Transverse colon (tissue), 4 donors: ENCODE results near the gene KMT2E. TPM values are rescaled to one million over a fixed set of nuclear protein-coding genes. Genes with fewer than 3 reads are reported as not detected.

Experiments
- DNase-seq: peaks from one replicate; pipeline ENCODE4 v3.0.0-alpha.2; 2019
- H3K27ac ChIP-seq, 4 donors: fragments of 200-600 bp; sonication (generic); 2 replicates each; pipeline ENCODE4 v1.5.1; 2016 to 2018; ENCODE audit warnings: inconsistent platforms in 4 of 4
- H3K27me3 ChIP-seq: fragments of 200-600 bp; sonication (generic); 2 replicates; pipeline ENCODE4 v1.5.1; 2017; ENCODE audit warnings: inconsistent platforms
- H3K36me3 ChIP-seq, 4 donors: fragments of 200-600 bp; sonication (generic); 2 replicates each; pipeline ENCODE4 v1.5.1; 2017 to 2019; ENCODE audit warnings: inconsistent platforms in 4 of 4
- H3K4me1 ChIP-seq, 4 donors: fragments of 200-600 bp; sonication (generic); 2 replicates each; pipeline ENCODE4 v1.5.1; 2017 to 2020; ENCODE audit warnings: inconsistent platforms in 4 of 4
- H3K4me3 ChIP-seq, 4 donors: fragments of 200-600 bp; sonication (generic); 1 replicate in 1 of 4; 2 replicates in 3 of 4; pipeline versions ENCODE4 v1.5.1 to v1.6.1; 2017 to 2019; ENCODE audit warnings: inconsistent platforms in 4 of 4
- H3K9me3 ChIP-seq, 2 donors: fragments of 200-600 bp; sonication (generic); 2 replicates each; pipeline ENCODE4 v1.5.1; 2017 to 2019; ENCODE audit warnings: inconsistent platforms in 2 of 2
- EP300 ChIP-seq: sonication (generic); formaldehyde crosslinking; IDR thresholded peaks from one replicate; pipeline ENCODE4 v1.6.1; 2017; ENCODE audit warnings: antibody characterized with exemption, low read depth
- POLR2A ChIP-seq: fragments of 450-650 bp; IDR thresholded peaks from one replicate; pipeline ENCODE4 v1.6.1; 2016; ENCODE audit warnings: antibody characterized with exemption, mild to moderate bottlenecking, moderate library complexity
- POLR2AphosphoS5 ChIP-seq, 3 donors: sonication (generic); formaldehyde crosslinking; IDR thresholded peaks; one replicate each; pipeline ENCODE4 v1.6.1; 2016; ENCODE audit warnings: antibody characterized with exemption in 3 of 3
- WGBS, 2 donors: methylation state at CpG; one replicate each; pipeline ENCODE4 v1.1.5; 2018; ENCODE audit warnings: low coverage in 1 of 2; 5-methylcytosine and 5-hydroxymethylcytosine counted together
- in situ Hi-C, 4 donors: fragments of 200-750 bp; cut with MboI; loops; one replicate each; pipeline versions ENCODE4 v1.15.0 to v1.15.1; 2017; ENCODE audit warnings: low sequenced_read_pairs in 3 of 4, low pct_ligation_motif_present in 1 of 4, low pct_unique_long_range_greater_than_20kb in 1 of 4
- intact Hi-C: fragments of 100-400 bp; cut with DNase I; formaldehyde crosslinking; loops from one replicate; pipeline ENCODE4 v1.15.1; 2023; ENCODE audit warnings: low total_unique reads
- total RNA-seq, 4 donors: library from RNA; depleted of rRNA; stranded (reverse); fragments of >200 nt; gene quantifications; one replicate each; pipeline ENCODE4 v1.1.0, GENCODE V29; 2016
- TF ChIP-seq, protein P1 (sequence below), 5 experiments: fragments of 200-600 bp in 3 of 5; fragments of 450-650 bp in 2 of 5; sonication (generic) in 3 of 5; IDR thresholded peaks; 1 replicate in 2 of 5; 2 replicates in 3 of 5; pipeline ENCODE4 v1.5.1; 2016 to 2017; ENCODE audit warnings: antibody characterized with exemption in 5 of 5, inconsistent platforms in 3 of 5, mild to moderate bottlenecking in 2 of 5, moderate library complexity in 1 of 5

The KMT2E gene
- total RNA-seq, 4 donors from 2014 or later: 86.8 to 362 (median 178) TPM

- no peaks in the 10 kb centered on the region for H3K36me3 ChIP-seq
- H3K9me3 ChIP-seq: no peaks in the 10 kb centered on the region
- intact Hi-C loops (no loop called here), in situ Hi-C loops (no loop called here)
- H3K27ac ChIP-seq: peak overlapping the region in 1 of 4 donors; percentile 8
- 41 to 63% methylated on average over 2 of the region's 2 CpGs for WGBS, 2 donors
- no peak overlapping the region for H3K4me3 ChIP-seq
- H3K4me1 ChIP-seq: peaks cover 21 to 71% (median 41%) of the 10 kb centered on the region in 4 donors
- TF ChIP-seq, protein P1, sequence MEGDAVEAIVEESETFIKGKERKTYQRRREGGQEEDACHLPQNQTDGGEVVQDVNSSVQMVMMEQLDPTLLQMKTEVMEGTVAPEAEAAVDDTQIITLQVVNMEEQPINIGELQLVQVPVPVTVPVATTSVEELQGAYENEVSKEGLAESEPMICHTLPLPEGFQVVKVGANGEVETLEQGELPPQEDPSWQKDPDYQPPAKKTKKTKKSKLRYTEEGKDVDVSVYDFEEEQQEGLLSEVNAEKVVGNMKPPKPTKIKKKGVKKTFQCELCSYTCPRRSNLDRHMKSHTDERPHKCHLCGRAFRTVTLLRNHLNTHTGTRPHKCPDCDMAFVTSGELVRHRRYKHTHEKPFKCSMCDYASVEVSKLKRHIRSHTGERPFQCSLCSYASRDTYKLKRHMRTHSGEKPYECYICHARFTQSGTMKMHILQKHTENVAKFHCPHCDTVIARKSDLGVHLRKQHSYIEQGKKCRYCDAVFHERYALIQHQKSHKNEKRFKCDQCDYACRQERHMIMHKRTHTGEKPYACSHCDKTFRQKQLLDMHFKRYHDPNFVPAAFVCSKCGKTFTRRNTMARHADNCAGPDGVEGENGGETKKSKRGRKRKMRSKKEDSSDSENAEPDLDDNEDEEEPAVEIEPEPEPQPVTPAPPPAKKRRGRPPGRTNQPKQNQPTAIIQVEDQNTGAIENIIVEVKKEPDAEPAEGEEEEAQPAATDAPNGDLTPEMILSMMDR (IDR thresholded peaks at IDR 0.05): no peak
- TF ChIP-seq POLR2AphosphoS5 (IDR thresholded peaks at IDR 0.05): no peak
- no peaks in the 10 kb centered on the region for H3K27me3 ChIP-seq
- no peak for DNase-seq
Observed at GRCh38 chr7:104993217-104993862, 20.7 kb upstream of the KMT2E start.

DNA sequence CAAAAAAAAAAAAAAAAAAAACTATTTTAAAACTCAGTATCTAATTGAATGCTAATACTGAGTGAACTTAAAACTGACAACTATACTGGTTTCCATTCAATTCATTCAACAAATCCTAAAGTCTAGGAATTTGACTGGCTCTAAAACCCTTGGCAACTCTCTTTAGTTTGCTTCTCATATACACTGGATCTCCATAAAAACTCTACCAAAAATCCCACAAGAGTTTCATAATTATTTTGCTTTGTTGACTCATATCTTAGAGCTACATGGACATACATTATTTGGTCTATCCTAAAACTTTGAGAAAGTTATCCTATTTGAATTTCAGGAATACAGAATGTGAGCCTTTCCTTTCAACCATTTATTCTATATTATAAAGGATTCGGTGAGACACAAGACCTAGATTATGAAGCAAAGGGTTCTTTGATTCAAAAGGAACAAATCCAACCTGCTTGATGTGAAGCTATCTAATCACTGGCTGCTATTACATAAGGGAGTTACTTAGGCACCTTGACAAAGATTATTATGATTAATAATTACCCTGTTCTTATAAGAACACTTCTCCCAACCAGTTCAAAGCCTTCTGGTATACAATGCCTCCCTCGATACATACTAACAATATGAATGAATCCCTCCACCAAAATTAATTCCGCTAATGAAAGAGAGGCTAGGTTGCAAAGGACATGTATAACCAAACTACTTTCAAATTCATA, 15.8 kb upstream of the KMT2E start:
- intact Hi-C loops (no loop called here), in situ Hi-C loops (no loop called here)
- Histone ChIP-seq H3K27me3 (no peaks in the 10 kb centered on the region), H3K4me1 (peaks cover 53 to 99% (median 70%) of the 10 kb centered on the region in 4 donors), H3K27ac (no peak overlapping the region), H3K9me3 (no peaks in the 10 kb centered on the region), H3K36me3 (no peaks in the 10 kb centered on the region), H3K4me3 (no peak overlapping the region)
- TF ChIP-seq EP300: no peak
- TF ChIP-seq POLR2AphosphoS5 (IDR thresholded peaks at IDR 0.05): no peak
- TF ChIP-seq, protein P1 (IDR thresholded peaks at IDR 0.05): no peak
- TF ChIP-seq POLR2A: no peak
- no peak for DNase-seq
- 73 to 89% methylated on average over 3 of the region's 3 CpGs for WGBS, 2 donors

DNA sequence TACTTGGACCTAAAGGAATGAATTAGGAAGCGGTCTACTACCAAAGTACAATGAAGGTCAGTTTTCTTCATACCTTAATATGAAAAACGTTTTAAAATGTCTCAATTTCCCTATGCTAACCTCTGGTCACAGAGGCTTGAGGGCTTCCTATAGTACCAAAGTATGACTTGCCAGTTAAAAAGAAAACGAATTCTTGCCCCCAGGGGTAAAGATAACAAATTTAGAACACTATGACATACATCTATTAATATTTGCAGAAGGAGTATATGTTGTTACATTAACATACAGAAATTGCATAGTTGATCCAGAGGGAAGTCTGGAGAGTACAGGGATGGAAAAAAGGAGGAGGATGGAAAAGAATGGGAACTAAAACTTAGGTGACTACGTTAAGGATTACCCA, 13.8 kb upstream of the KMT2E start:
- Histone ChIP-seq H3K27ac (no peak overlapping the region), H3K27me3 (no peaks in the 10 kb centered on the region), H3K4me1 (peaks cover 62 to 99% (median 72%) of the 10 kb centered on the region in 4 donors), H3K36me3 (peaks cover 0 to 3% (median 0%) of the 10 kb centered on the region in 4 donors), H3K4me3 (no peak overlapping the region), H3K9me3 (no peaks in the 10 kb centered on the region)
- 45 to 48% methylated on average over 4 of the region's 4 CpGs for WGBS, 2 donors
- DNase-seq: no peak
- TF ChIP-seq, protein P1 (IDR thresholded peaks at IDR 0.05): no peak
- TF ChIP-seq POLR2AphosphoS5 (IDR thresholded peaks at IDR 0.05) (no peak), POLR2A (no peak), EP300 (no peak)
- in situ Hi-C loops: no loop called here
- intact Hi-C loops: no loop called here

- 76 to 95% methylated on average over 4 to 18 of the region's 18 CpGs for WGBS, 2 donors
- in situ Hi-C loops: no loop called here
- intact Hi-C loops: no loop called here
- Histone ChIP-seq H3K27ac (no peak overlapping the region), H3K9me3 (no peaks in the 10 kb centered on the region), H3K4me1 (peaks cover 58 to 99% (median 73%) of the 10 kb centered on the region in 4 donors), H3K27me3 (no peaks in the 10 kb centered on the region), H3K36me3 (peaks cover 0 to 3% (median 0%) of the 10 kb centered on the region in 4 donors), H3K4me3 (no peak overlapping the region)
- TF ChIP-seq, protein P1 (IDR thresholded peaks at IDR 0.05): no peak
- TF ChIP-seq POLR2AphosphoS5 (IDR thresholded peaks at IDR 0.05): no peak
- no peak for TF ChIP-seq POLR2A
- TF ChIP-seq EP300: no peak
- no peak for DNase-seq
Observed at GRCh38 chr7:105000927-105001336, 13.1 kb upstream of the KMT2E start.
